Fibroblast of lung (primary cell): ENCODE measurements around the gene SYNE1.

Experiments used
- CTCF ChIP-seq, 2 donors: IDR thresholded peaks in 1 of 2; conservative IDR thresholded peaks in 1 of 2; 1 replicate in 1 of 2; 2 replicates in 1 of 2; pipeline ENCODE4 v1.5.1; 2011 to 2012; ENCODE audit warnings: low read length in 2 of 2, control low read depth in 1 of 2, inconsistent platforms in 1 of 2, low read depth in 1 of 2, mild to moderate bottlenecking in 1 of 2
- EZH2 ChIP-seq: IDR thresholded peaks from 2 replicates; pipeline ENCODE4 v1.5.1; 2012; ENCODE audit warnings: low read length, control low read depth, mild to moderate bottlenecking; ENCODE audit errors: missing control alignments

GRCh38 chr6:152482289-152482688 is 154.9 kb downstream of the SYNE1 start:
- TF ChIP-seq CTCF (conservative IDR thresholded peaks at IDR 0.05 in 1 of 2, IDR thresholded peaks at IDR 0.05 in 1 of 2; ENCODE audit: low read depth in 1 of 2, low read length in 2 of 2) (no peak), EZH2 (no peak)
